GM21576 (cell line): ENCODE measurements around the gene AP2M1.

Experiments
- ATAC-seq: cut with Tn5 transposase; IDR thresholded peaks from one replicate; pipeline ENCODE4 v1.9.1; 2021; ENCODE audit warnings: mild to moderate bottlenecking, moderate library complexity; ENCODE audit not compliant: unreplicated experiment

The AP2M1 gene

DNA sequence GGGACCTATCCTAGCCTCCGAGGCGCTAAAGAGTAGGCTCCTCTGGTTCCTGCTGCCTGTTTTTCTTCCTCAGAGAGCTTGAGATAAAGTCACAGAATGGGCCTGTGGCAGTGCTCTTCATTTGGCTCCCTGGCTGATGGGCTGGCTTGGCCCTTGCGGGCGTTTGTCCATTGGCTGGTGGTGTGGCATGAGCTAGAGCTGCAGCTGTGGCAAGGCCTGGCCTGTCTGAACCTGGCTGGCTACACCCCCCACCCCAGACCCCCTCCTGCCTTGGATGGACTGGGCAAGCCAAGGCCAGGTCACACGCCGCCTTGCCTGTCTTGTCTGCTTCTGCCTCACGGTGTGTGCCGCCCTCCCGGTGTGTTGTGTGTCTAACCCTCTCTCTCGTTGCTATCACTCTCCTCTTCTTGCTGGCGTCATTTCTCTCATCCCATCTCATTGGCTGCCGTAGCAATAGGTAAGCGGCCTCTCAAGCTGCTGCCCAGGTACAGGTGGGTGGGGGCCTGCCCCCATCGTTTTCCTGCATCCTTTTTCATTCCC lies 3.2 kb downstream of the AP2M1 start:
- no peak for ATAC-seq

DNA sequence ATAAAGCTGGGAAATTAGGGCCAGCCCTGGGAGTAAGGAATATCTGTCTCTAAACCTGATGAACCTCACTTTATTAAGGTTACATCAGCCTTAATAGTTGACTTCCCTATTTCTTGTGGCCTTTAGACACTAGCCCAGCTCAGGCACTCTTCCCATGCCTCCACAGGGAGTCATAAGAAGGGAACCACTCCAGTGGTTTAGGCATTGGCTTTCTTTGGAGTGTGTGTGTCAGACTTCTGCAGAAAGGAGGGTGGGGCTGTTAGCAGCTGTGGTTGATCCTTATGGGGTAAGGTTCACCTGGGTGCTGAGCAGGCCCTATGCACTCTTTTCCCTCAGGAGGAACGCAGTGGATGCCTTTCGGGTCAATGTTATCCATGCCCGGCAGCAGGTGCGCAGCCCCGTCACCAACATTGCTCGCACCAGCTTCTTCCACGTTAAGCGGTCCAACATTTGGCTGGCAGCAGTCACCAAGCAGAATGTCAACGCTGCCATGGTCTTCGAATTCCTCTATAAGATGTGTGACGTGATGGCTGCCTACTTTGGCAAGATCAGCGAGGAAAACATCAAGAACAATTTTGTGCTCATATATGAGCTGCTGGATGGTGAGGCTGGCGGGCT lies 4.0 kb downstream of the AP2M1 start:
- no peak for ATAC-seq

DNA sequence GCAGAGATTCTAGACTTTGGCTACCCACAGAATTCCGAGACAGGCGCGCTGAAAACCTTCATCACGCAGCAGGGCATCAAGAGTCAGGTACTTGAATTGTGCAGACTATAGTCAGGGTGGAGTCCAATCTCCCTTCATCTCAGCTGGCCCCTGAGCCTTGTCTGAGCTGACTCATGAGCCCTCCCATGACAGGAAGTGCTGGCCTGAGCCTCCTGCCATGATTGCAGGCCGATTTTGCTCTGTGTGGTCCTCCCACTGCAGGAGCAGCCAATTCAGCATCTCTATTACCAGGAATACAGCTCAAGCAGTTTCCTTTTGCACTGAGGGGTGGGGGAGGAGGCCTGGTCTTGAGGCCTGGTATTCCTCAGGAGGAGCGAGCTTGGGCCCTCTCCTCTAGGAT lies 5.5 kb downstream of the AP2M1 start:
- ATAC-seq: no peak

DNA sequence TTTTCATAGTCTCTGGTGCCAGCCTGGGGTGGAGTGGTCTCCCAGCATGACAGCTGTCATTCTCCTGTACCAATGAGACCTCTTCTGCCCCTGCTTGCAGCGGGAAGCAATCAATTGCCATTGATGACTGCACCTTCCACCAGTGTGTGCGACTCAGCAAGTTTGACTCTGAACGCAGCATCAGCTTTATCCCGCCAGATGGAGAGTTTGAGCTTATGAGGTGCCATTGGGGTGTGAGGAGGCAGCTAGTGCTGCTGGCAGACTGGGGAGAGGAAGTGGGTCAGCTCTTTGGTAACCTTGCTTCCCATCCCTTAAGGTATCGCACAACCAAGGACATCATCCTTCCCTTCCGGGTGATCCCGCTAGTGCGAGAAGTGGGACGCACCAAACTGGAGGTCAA lies 6.9 kb downstream of the AP2M1 start:
- no peak for ATAC-seq

DNA sequence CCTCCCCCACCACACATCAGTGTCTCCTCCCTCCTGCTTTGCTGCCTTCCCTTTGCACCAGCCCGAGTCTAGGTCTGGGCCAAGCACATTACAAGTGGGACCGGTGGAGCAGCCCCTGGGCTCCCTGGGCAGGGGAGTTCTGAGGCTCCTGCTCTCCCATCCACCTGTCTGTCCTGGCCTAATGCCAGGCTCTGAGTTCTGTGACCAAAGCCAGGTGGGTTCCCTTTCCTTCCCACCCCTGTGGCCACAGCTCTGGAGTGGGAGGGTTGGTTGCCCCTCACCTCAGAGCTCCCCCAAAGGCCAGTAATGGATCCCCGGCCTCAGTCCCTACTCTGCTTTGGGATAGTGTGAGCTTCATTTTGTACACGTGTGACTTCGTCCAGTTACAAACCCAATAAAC lies 9.0 kb downstream of the AP2M1 start:
- ATAC-seq: no peak

DNA sequence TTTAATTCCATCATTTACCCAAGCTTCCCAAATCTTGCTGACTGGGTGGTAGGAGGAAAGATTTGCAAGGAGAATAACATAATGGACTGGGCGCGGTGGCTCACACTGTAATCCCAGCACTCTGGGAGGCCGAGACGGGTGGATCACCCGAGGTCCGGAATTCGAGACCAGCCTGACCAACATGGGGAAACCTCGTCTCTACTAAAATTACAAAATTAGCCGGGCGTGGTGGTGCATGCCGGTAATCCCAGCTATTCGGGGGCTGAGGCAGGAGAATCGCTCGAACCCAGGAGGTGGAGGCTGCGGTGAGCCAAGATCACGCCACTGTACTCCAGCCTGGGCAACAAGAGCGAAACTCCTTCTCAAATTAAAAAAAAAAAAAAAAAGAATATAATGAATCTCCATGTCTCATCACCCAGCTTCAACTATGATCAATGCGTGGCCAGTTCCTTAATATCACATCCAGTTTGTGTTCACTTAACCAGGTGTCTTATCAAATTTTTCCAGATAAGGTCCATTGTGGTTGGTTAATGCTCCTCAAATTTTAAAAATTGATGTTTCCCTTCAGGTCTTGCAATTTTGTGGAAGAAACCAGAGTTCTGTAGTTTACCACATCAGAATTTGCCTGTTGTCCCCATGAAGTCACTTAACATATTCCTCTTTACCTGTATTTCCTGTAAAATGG lies 10.0 kb downstream of the AP2M1 start:
- ATAC-seq: no peak

DNA sequence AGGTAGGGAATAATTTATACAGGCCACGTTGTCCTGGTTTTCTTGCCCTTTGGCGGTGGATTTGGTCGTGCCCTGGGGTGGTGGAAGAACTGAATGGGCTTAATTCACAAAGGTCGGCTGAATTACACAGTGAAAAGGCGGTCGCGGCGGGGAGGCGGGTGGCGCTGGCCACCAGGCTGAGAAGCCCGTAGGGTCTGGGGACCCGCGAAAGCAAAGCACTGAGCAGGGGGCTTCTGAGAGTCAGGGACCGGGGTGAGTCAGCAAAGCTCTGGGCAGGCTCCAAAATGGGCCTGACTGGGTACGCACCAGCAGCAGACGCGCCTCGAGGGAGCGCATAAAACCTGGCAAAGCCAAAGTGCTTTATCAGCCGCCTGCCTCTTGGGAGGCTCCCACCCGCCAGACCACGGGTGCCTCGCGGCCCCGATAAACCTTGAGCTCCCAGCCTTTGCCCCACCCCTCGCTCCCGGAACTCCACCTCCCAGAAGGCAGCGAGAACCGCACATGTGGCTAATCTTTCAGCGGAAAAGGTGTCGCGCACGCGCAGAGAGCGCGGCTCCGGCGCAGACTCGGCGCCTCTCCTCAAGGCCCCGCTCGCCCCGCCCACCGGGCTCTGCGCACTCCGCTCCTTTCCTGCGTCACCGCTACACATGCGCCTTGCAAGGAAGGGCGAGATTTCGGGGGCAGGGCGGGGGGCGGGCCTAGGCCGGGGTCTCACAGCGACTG lies 11.0 kb downstream of the AP2M1 start:
- ATAC-seq: peak; percentile 89

DNA sequence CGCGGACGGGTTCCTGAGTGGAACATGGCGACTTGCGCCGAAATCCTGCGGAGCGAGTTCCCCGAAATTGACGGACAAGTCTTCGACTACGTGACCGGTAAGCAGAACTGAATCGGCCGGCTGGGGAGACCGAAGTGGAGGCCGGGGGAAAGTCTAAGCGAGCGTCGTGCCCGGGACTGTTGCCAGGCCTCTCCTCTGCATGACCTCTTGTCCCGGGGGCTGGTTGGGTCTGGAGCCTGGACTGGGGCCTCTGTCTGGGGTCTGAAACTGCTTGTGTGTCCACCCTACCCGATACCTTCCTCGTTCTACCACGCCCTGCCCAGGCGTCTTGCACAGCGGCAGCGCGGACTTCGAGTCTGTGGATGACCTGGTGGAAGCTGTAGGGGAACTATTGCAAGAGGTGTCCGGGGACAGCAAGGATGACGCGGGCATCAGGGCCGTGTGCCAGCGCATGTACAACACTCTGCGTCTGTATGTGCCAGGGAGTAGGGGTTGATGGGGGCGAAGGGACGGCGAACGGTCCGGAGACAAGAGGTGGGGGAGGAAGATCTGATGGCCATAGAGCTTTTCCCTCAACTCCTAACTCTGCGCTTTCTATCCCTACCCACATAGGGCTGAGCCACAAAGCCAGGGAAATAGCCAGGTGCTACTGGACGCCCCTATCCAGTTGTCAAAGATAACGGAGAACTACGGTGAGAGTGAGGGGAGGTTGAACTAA lies 11.7 kb downstream of the AP2M1 start, which contains the start of gene ABCF3:
ABCF3 (plus strand) TSS at position 16 of the 718 bp plus-strand sequence; CDS start at position 25, 9 bp downstream.
- peak; percentile 12 for ATAC-seq

DNA sequence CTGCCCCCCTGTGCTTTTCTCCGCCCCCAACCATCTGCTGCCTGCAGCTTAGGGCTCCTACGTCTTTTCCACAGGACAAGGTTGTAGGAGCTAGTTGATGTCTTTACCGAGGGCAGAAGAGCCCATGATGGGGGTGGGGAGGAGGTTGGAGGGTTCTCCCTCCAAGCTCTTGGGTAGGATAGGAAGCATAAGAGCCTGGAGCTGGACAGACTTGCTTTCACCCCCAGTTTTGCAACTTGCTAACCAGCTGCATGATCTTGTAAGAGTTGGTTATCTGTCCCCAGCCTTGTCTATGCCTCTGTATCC lies 12.2 kb downstream of the AP2M1 start:
- ATAC-seq: no peak

DNA sequence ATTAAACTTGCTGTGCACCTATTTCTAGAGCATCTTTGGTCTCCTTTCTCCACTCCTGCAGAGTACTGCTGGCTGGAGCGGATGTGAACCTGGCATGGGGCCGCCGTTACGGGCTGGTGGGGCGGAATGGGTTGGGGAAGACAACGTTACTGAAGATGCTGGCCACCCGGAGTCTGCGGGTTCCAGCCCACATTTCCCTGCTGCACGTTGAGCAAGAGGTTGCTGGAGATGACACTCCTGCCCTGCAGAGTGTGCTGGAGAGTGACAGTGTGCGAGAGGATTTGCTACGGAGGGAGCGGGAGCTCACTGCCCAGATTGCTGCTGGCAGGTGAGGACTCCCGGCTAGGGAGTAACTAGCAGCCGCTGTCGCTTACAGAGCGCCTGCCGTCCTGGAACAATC lies 13.4 kb downstream of the AP2M1 start:
- no peak for ATAC-seq

DNA sequence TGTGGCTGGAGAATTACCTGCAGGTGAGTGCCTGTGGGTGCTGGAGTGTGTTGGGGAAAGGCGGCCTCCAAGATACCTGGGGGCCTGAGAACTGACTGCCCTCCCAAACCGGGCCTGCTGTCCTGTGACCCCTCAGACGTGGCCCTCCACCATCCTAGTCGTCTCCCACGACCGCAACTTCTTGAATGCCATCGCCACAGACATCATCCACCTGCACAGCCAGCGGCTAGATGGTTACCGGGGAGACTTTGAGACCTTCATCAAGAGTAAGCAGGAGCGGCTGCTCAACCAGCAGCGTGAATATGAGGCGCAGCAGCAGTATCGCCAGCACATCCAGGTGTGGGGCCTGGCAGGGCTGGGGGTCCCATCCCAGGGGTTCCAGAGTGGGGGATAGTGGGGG lies 14.8 kb downstream of the AP2M1 start:
- no peak for ATAC-seq

DNA sequence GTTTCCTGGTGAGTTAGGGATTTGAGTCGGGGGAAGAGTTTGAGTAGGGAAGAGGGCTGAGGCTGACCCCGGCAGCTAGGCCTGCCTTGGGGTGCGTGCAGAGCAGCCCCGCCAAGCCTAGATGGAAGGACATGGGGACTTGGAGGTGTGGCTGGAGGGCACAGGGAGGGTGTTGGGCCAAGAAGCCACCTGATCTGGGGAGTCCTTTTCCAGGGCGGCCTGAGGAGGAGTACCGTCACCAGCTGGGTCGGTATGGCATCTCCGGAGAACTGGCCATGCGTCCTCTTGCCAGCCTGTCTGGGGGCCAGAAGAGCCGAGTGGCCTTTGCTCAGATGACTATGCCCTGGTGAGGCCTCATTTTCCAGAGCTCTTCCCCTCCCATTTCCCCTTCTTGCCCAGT lies 18.2 kb downstream of the AP2M1 start:
- ATAC-seq: no peak

DNA sequence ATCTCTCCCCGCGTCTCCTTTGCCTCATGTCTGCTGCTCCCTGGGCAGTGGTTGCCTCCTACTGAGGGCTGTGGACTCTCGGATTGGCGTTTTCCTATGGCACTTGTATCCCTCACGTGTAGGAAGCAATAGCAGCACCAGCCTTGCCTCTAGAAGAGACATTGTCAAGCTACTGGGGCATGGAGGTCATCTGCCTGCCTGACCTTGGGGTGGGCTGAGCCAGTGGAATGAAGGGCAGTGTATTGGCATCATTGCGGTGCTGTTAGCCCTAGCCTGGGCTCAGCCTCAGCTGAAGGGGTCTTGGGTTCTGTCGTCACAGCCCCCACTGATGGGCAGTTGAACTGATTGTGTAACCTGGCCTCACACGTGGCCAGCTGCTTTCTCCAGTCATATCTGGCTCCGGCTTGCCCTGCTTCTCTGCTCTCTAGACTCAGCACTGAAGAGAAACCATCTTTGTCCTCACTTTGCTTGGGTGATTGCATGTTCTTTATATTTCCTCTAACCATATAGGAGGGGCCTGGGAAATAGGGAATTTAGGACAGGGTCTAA lies 19.4 kb downstream of the AP2M1 start:
- ATAC-seq: no peak

DNA sequence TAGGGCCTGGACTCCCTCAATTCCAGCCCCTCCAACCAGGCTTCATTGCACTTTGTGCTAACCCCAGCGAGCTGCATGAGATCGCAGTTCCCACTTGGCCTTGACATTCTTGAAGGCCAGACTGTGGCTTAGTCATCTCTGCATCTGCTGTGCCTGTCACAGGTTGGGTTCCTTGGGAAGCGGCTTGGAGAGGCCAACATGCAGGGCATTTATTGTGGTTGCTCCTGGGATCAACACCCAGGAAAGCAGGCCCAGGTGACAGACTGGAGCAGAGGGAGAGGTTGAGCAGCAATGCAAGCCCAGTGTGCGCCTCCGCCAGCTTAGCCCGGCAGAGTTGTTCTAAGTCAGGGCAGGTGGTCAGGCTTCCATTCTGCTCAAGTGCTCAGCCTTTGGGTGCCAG lies 21.9 kb downstream of the AP2M1 start:
- ATAC-seq: no peak

DNA sequence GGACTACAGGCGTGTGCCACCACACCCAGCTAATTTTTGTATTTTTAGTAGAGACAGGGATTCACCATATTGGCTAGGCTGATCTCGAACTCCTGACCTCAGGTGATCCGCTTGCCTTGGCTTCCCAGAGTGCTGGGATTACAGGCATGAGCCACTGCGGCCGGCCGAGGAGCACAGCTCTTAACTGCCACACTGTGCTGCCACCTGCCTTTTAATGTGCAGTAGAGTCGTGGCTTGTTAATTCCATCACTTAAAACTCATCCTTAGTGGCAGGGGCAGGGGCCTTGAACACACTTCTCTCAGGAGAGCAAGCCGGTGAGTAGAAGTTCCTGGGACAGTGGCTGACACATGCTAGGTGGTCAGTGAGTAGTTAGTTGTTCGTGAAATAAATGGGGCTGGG lies 23.9 kb downstream of the AP2M1 start:
- ATAC-seq: no peak

DNA sequence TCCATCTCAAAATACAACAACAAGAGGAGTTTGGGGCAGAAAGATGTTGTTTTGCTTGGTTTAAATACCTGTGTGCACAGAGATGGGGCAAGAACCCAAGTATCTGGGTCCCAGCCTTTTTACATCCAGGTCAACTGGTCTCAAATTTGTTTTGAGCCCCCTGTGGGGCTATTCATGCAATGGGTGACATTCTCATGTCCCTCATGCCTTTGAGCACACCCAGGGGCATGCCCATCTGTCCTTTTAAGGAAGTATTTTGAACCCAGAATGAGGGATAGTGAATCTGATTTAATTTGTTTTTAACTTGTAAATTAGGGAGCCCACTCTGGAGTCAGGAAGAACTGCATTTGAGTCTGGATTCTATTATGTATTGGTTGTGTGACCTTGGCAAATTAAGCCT lies 26.2 kb downstream of the AP2M1 start:
- no peak for ATAC-seq

DNA sequence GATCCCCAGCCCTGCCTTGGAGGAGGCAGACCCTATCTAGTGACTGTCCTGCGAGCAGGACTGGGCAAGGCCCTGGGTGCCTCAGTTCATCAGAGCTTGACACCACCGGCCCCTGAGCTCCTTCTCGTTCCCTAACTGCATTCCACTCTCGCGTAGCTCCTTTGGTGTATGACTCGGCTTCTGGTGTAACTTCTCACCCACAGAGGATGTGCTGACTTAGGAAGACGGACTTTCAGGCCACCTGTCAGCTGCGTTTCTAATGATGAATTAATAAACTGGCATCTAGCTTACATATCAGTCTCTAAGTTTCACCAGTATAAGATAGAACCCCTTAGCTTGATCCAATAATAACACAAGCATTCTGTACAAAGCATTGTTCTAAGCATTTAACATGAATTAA lies 28.9 kb downstream of the AP2M1 start:
- ATAC-seq: no peak

DNA sequence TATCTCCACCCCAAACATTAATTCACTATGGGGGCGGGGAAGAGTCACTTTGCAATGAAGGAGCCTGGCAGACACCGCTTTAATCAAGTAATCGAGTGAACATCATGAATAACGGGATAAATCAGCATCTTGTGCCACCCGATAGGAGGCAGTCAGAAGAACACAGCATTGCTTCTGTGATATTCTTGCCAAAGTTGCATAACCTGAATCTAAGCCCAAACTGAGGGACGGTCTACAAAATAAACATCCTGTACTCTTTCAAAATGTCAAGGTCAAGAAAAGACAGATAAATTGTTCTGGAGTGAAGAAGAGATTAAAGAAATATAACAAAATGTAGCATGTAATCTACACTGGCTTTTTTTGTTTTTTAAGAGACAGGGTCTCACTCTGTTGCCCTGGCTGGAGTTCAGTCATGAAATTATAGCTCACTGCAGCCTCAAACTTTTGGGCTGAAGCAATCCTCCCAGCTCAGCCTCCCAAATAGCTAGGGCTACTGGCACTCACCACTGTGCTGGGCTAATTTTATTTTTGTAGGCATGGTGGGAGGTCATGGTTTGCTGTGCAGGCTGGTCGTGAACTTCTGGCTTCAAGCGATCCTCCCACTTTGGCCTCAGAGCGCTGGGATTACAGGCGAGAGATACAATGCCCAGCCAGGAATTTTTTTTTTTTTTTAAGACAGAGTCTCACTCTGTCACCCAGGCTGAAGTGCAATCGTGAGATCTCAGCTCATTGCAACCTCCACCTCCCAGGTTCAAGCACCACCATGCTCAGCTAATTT lies 34.7 kb downstream of the AP2M1 start:
- ATAC-seq: no peak

DNA sequence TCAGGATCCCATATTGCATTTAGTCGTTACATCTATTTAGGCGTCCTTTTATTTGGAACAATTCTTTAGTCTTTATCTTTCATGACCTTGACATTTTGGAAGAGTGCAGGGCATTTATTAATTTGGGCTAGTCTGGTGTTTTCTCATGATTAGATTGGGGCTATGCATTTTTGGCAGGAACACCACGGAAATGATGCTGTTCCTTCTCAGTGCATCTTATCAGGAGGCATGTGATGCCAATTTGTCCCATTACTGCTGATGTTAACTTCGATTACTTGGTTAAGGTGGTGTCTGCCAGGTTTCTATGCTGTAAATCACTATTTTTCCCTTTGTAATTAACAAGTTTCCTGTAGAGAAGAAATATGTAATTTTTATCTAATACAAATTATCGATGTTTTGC lies 36.6 kb downstream of the AP2M1 start:
- no peak for ATAC-seq

DNA sequence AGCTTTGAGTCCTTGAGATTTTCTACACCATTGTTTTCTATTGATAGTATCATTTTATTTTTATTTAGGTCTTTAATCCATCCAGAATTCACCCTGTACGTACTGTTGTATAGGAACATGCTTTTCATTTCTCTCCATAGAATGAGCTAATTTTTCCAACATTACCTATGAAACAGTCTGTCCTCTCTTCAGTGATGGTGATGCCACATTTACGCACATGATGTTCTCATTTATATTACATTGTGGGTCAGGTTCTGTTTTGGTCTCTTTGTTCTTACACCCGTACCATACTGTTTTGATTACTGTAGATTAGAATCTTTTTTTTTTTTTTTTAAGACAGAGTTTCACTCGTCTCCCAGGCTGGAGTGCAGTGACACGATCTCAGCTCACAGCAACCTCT lies 37.1 kb downstream of the AP2M1 start:
- ATAC-seq: no peak
